HepG2 (cell line): ENCODE results near the gene METAP1. TPM values are rescaled to one million over a fixed set of nuclear protein-coding genes. Genes with fewer than 3 reads are reported as not detected.

Experiments
- ATAC-seq: fragments of 200-7000 bp; cut with Tn5 transposase; 3 replicates; pipeline ENCODE4 v1.9.1; 2020; ENCODE audit warnings: mild to moderate bottlenecking, moderate library complexity
- BruUV-seq: library from RNA; stranded (reverse); fragments of 400-500 nt; replicated peaks from 2 replicates; lab custom pipeline; 2021; lab: Mats Ljungman, UMichigan
- CTCF ChIA-PET: fragments of 300-600 bp; formaldehyde crosslinking; extraction: SDS; loops from one replicate; lab custom pipeline; 2021; ENCODE audit warnings: low total read pairs, inconsistent platforms, low intra/inter-chr PET ratio; lab: Yijun Ruan, JAX
- POLR2A ChIA-PET: fragments of 350-600 bp; sonication (Branson Sonifier 250); formaldehyde crosslinking; loops from one replicate; lab custom pipeline; 2020; ENCODE audit warnings: antibody characterized with exemption, inconsistent platforms; lab: Yijun Ruan, JAX
- DNase-seq: peaks from one replicate; pipeline ENCODE4 v3.0.0-alpha.2; 2015; ENCODE audit warnings: low spot score
- FAIRE-seq: peaks from 3 replicates; lab custom pipeline; 2011; peaks lifted over from hg19 to GRCh38; lab: Jason Lieb, UNC
- H2AFZ ChIP-seq: one replicate; pipeline ENCODE4 v1.6.1; 2011; ENCODE audit warnings: low read length, inconsistent platforms
- H3K27ac ChIP-seq: fragments of 300-600 bp; 3 replicates; pipeline ENCODE4 v1.8.0; 2011; ENCODE audit warnings: mixed run types, mild to moderate bottlenecking, mixed read lengths, low read length, inconsistent platforms; ENCODE audit not compliant: insufficient read depth; ENCODE audit errors: extremely low read length
- H3K27me3 ChIP-seq, 2 experiments: fragments of 200-600 bp in 1 of 2; 2 replicates in 1 of 2; 3 replicates in 1 of 2; pipeline versions ENCODE4 v1.6.0 to v1.8.0; 2011; ENCODE audit warnings: low read length in 2 of 2, mild to moderate bottlenecking in 2 of 2, moderate library complexity in 2 of 2, inconsistent platforms in 1 of 2; ENCODE audit not compliant: insufficient read depth in 2 of 2, control insufficient read depth in 1 of 2
- H3K36me3 ChIP-seq, 2 experiments: fragments of 200-600 bp in 1 of 2; replicated peaks in 1 of 2; 2 replicates in 1 of 2; 3 replicates in 1 of 2; pipeline versions ENCODE4 v1.5.1 to v1.8.0; 2011; ENCODE audit warnings: low read length in 2 of 2, inconsistent platforms in 1 of 2; ENCODE audit not compliant: insufficient read depth in 2 of 2, control insufficient read depth in 1 of 2
- H3K4me1 ChIP-seq: 2 replicates; pipeline ENCODE4 v1.5.1; 2012; ENCODE audit warnings: low read length, inconsistent platforms; ENCODE audit not compliant: insufficient read depth
- H3K4me2 ChIP-seq: 2 replicates; pipeline ENCODE4 v1.6.0; 2011; ENCODE audit warnings: low read depth, low read length, inconsistent platforms
- H3K4me3 ChIP-seq, 3 experiments: fragments of 200-600 bp in 1 of 3; sonication (generic), shearing (Covaris generic) in 1 of 3; replicated peaks in 1 of 3; 2 replicates each; pipeline ENCODE4 v1.5.1; 2011 to 2016; ENCODE audit warnings: low read length in 3 of 3, inconsistent platforms in 2 of 3, low read depth in 2 of 3, mild to moderate bottlenecking in 2 of 3, control low read depth in 1 of 3, mixed read lengths in 1 of 3; ENCODE audit not compliant: insufficient read depth in 1 of 3
- H3K79me2 ChIP-seq: one replicate; pipeline ENCODE4 v1.6.1; 2011; ENCODE audit warnings: low read length, inconsistent platforms; ENCODE audit not compliant: insufficient read depth
- H3K9ac ChIP-seq: 2 replicates; pipeline ENCODE4 v1.6.0; 2011; ENCODE audit warnings: mild to moderate bottlenecking, low read depth, low read length, inconsistent platforms; ENCODE audit not compliant: insufficient read depth
- H3K9me3 ChIP-seq: 2 replicates; pipeline ENCODE4 v1.5.1; 2012; ENCODE audit warnings: mild to moderate bottlenecking, low read length
- H4K20me1 ChIP-seq: 2 replicates; pipeline ENCODE4 v1.6.0; 2011; ENCODE audit warnings: inconsistent platforms, mild to moderate bottlenecking, low read length, moderate library complexity; ENCODE audit not compliant: insufficient read depth
- AGO1 ChIP-seq: fragments of 200-400 bp; formaldehyde crosslinking; IDR thresholded peaks from 2 replicates; pipeline ENCODE4 v1.6.1; 2017; ENCODE audit warnings: mild to moderate bottlenecking, low read depth, low read length, moderate library complexity; ENCODE audit not compliant: poor library complexity, severe bottlenecking
- ARNTL ChIP-seq: sonication (generic); formaldehyde crosslinking; IDR thresholded peaks from 2 replicates; pipeline ENCODE4 v1.4.0; 2020; ENCODE audit warnings: mild to moderate bottlenecking, missing genetic modification reagents
- ATAD3A ChIP-seq: sonication (generic); formaldehyde crosslinking; IDR thresholded peaks from 2 replicates; pipeline ENCODE4 v1.4.0; 2020; ENCODE audit warnings: missing genetic modification reagents
- BRCA1 ChIP-seq: sonication (generic); formaldehyde crosslinking; IDR thresholded peaks from 2 replicates; pipeline ENCODE4 v1.4.0; 2020; ENCODE audit warnings: missing genetic modification reagents
- DPF2 ChIP-seq: sonication (generic); formaldehyde crosslinking; IDR thresholded peaks from 2 replicates; pipeline ENCODE4 v1.4.0; 2020; ENCODE audit warnings: mild to moderate bottlenecking, low read depth, missing genetic modification reagents, borderline replicate concordance
- HNF4G ChIP-seq, 2 experiments: sonication (generic) in 1 of 2; formaldehyde crosslinking in 1 of 2; IDR thresholded peaks; 2 replicates each; pipeline versions ENCODE4 v1.4.0 to v1.6.1; 2011 to 2020; ENCODE audit warnings: borderline replicate concordance in 2 of 2, low read depth in 2 of 2, mild to moderate bottlenecking in 2 of 2, low read length in 1 of 2, missing genetic modification reagents in 1 of 2, moderate library complexity in 1 of 2
- MTF1 ChIP-seq: sonication (generic); formaldehyde crosslinking; IDR thresholded peaks from 2 replicates; pipeline ENCODE4 v1.5.0; 2020; ENCODE audit warnings: missing genetic modification reagents
- PHB2 ChIP-seq: fragments of 450-650 bp; IDR thresholded peaks from 2 replicates; pipeline ENCODE4 v1.6.1; 2018; ENCODE audit not compliant: partially characterized antibody
- SOX5 ChIP-seq: IDR thresholded peaks from 2 replicates; pipeline ENCODE4 v1.6.1; 2016; ENCODE audit warnings: borderline replicate concordance
- ZNF879 ChIP-seq: sonication (generic); formaldehyde crosslinking; IDR thresholded peaks from 2 replicates; pipeline ENCODE4 v1.8.1; 2023; ENCODE audit warnings: missing genetic modification reagents
- WGBS: methylation state at CpG from one replicate; pipeline ENCODE4 v1.1.6; 2017; ENCODE audit warnings: low lambda C conversion rate; 5-methylcytosine and 5-hydroxymethylcytosine counted together
- in situ Hi-C: cut with HindIII; loops from 2 replicates; pipeline ENCODE4 v1.10.0; 2017; ENCODE audit warnings: low pct_unique_long_range_greater_than_20kb; ENCODE audit not compliant: extremely low pct_ligation_motif_present
- intact Hi-C: fragments of 100-400 bp; cut with micrococcal nuclease; formaldehyde crosslinking; loops from one replicate; pipeline ENCODE4 v1.10.0; 2022; ENCODE audit not compliant: unreplicated experiment
- polyA plus RNA-seq, 8 experiments: library from polyadenylated mRNA; depleted of rRNA in 3 of 8; stranded (reverse) in 7 of 8; unstranded in 1 of 8; fragments of >200 nt; fragmentation: Illumina TruSeq in 4 of 8; extraction: Trizol in 4 of 8; gene quantifications; 2 replicates each; pipeline versions ENCODE4 v1.2.1 to v1.2.3, GENCODE V29; 2011 to 2016; ENCODE audit warnings: low read depth in 4 of 8, missing spikeins in 1 of 8, mixed read lengths in 1 of 8; ENCODE audit not compliant: insufficient read depth in 1 of 8
- total RNA-seq, 5 experiments: library from RNA; depleted of rRNA; stranded (reverse); fragments of >200 nt; fragmentation: Illumina TruSeq; extraction: Trizol; gene quantifications; 2 replicates each; pipeline ENCODE4 v1.2.3, GENCODE V29; 2016; ENCODE audit warnings: low read depth in 1 of 5
- TF ChIP-seq, protein P1 (sequence below): sonication (generic); formaldehyde crosslinking; IDR thresholded peaks from 2 replicates; pipeline ENCODE4 v1.4.0; 2020; ENCODE audit warnings: mild to moderate bottlenecking, missing genetic modification reagents, borderline replicate concordance
- TF ChIP-seq, protein P2 (sequence below): sonication (generic); formaldehyde crosslinking; IDR thresholded peaks from 2 replicates; pipeline ENCODE4 v1.5.1; 2020; ENCODE audit warnings: mild to moderate bottlenecking, missing genetic modification reagents, moderate library complexity
- TF ChIP-seq, protein P3 (sequence below): sonication (generic); formaldehyde crosslinking; IDR thresholded peaks from 2 replicates; pipeline ENCODE4 v1.5.1; 2020; ENCODE audit warnings: mild to moderate bottlenecking, missing genetic modification reagents, moderate library complexity
- TF ChIP-seq, protein P4 (sequence below): sonication (generic); formaldehyde crosslinking; IDR thresholded peaks from 2 replicates; pipeline ENCODE4 v1.8.0; 2022; ENCODE audit warnings: missing genetic modification reagents, low read depth, mild to moderate bottlenecking, borderline replicate concordance

Gene METAP1
- total and polyA plus RNA-seq, 2 of the 13 experiments (the other 11 are each of a cell fraction or from before 2014, with no cell fraction given): 44.9 to 53.5 TPM

DNA sequence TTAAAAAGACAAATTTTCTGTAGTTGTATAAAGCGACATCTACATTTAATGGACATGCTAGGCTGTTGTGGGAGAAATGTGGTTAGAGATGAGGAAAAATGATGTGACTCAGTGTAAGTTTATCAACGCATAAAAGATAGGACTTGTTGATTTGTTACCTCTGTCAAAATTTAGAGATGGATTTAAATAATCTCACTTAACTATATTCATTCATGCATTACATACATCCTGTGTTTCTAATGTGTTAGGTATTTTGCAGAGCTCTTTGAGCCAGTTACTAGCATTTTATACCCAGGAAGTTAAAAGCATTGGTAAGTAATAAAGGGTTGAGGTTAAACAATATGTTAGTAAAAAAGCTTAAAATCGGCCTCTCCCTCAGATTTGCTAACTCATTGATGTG lies 34.3 kb downstream of the METAP1 start:
- FAIRE-seq: no peak
- ChIA-PET POLR2A (interaction anchor here (1.0 kb wide), 1 partner anchor 35 kb away, joined by 4 read pairs; the partner anchor contains the start of gene METAP1), CTCF (no interaction called here)
- ATAC-seq: no peak
- no peak for DNase-seq
- Histone ChIP-seq H3K27ac (no peak overlapping the region), H3K9ac (no peak overlapping the region), H3K9me3 (no peaks in the 10 kb centered on the region), H3K27me3 (no peaks in the 10 kb centered on the region), H3K4me3 (no peak overlapping the region), H3K36me3 (peaks cover 2 to 18% of the 10 kb centered on the region in 2 experiments; a peak in 4 of 5 replicates), H3K79me2 (peaks cover 78% of the 10 kb centered on the region), H2AFZ (no peak overlapping the region), H4K20me1 (peaks cover 3% of the 10 kb centered on the region; the same call in 1 of the 2 replicates), H3K4me1 (peaks cover 69% of the 10 kb centered on the region), H3K4me2 (no peak overlapping the region)
- BruUV-seq: no TSS peak
- in situ Hi-C loops (no loop called here), intact Hi-C loops (no loop called here)
- 96% methylated on average over 3 of the region's 3 CpGs for WGBS
- TF ChIP-seq, protein P1, sequence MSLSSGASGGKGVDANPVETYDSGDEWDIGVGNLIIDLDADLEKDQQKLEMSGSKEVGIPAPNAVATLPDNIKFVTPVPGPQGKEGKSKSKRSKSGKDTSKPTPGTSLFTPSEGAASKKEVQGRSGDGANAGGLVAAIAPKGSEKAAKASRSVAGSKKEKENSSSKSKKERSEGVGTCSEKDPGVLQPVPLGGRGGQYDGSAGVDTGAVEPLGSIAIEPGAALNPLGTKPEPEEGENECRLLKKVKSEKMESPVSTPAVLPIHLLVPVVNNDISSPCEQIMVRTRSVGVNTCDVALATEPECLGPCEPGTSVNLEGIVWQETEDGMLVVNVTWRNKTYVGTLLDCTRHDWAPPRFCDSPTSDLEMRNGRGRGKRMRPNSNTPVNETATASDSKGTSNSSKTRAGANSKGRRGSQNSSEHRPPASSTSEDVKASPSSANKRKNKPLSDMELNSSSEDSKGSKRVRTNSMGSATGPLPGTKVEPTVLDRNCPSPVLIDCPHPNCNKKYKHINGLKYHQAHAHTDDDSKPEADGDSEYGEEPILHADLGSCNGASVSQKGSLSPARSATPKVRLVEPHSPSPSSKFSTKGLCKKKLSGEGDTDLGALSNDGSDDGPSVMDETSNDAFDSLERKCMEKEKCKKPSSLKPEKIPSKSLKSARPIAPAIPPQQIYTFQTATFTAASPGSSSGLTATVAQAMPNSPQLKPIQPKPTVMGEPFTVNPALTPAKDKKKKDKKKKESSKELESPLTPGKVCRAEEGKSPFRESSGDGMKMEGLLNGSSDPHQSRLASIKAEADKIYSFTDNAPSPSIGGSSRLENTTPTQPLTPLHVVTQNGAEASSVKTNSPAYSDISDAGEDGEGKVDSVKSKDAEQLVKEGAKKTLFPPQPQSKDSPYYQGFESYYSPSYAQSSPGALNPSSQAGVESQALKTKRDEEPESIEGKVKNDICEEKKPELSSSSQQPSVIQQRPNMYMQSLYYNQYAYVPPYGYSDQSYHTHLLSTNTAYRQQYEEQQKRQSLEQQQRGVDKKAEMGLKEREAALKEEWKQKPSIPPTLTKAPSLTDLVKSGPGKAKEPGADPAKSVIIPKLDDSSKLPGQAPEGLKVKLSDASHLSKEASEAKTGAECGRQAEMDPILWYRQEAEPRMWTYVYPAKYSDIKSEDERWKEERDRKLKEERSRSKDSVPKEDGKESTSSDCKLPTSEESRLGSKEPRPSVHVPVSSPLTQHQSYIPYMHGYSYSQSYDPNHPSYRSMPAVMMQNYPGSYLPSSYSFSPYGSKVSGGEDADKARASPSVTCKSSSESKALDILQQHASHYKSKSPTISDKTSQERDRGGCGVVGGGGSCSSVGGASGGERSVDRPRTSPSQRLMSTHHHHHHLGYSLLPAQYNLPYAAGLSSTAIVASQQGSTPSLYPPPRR (CRISPR knock-in tag): no peak
- TF ChIP-seq SOX5 (no peak), AGO1 (no peak), PHB2 (no peak), HNF4G (IDR thresholded peaks at IDR 0.05; ENCODE audit: borderline replicate concordance, low read depth, low read length) (no peak), HNF4G (CRISPR knock-in tag; IDR thresholded peaks at IDR 0.05; ENCODE audit: borderline replicate concordance, low read depth) (no peak), BRCA1 (CRISPR knock-in tag) (no peak), MTF1 (CRISPR knock-in tag) (no peak), ZNF879 (CRISPR knock-in tag) (no peak), DPF2 (CRISPR knock-in tag) (no peak), ARNTL (CRISPR knock-in tag) (no peak), ATAD3A (CRISPR knock-in tag) (no peak)
- TF ChIP-seq, protein P2, sequence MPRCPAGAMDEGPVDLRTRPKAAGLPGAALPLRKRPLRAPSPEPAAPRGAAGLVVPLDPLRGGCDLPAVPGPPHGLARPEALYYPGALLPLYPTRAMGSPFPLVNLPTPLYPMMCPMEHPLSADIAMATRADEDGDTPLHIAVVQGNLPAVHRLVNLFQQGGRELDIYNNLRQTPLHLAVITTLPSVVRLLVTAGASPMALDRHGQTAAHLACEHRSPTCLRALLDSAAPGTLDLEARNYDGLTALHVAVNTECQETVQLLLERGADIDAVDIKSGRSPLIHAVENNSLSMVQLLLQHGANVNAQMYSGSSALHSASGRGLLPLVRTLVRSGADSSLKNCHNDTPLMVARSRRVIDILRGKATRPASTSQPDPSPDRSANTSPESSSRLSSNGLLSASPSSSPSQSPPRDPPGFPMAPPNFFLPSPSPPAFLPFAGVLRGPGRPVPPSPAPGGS (CRISPR knock-in tag): no peak
- TF ChIP-seq, protein P3, sequence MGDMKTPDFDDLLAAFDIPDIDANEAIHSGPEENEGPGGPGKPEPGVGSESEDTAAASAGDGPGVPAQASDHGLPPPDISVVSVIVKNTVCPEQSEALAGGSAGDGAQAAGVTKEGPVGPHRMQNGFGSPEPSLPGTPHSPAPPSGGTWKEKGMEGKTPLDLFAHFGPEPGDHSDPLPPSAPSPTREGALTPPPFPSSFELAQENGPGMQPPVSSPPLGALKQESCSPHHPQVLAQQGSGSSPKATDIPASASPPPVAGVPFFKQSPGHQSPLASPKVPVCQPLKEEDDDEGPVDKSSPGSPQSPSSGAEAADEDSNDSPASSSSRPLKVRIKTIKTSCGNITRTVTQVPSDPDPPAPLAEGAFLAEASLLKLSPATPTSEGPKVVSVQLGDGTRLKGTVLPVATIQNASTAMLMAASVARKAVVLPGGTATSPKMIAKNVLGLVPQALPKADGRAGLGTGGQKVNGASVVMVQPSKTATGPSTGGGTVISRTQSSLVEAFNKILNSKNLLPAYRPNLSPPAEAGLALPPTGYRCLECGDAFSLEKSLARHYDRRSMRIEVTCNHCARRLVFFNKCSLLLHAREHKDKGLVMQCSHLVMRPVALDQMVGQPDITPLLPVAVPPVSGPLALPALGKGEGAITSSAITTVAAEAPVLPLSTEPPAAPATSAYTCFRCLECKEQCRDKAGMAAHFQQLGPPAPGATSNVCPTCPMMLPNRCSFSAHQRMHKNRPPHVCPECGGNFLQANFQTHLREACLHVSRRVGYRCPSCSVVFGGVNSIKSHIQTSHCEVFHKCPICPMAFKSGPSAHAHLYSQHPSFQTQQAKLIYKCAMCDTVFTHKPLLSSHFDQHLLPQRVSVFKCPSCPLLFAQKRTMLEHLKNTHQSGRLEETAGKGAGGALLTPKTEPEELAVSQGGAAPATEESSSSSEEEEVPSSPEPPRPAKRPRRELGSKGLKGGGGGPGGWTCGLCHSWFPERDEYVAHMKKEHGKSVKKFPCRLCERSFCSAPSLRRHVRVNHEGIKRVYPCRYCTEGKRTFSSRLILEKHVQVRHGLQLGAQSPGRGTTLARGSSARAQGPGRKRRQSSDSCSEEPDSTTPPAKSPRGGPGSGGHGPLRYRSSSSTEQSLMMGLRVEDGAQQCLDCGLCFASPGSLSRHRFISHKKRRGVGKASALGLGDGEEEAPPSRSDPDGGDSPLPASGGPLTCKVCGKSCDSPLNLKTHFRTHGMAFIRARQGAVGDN (CRISPR knock-in tag): no peak
- TF ChIP-seq, protein P4, sequence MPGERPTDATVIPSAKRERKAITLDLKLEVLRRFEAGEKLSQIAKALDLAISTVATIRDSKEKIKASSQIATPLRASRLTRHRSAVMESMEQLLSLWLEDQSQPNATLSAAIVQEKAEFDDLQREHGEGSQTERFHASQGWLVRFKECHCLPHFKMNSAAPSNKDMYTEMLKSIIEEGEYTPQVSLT (CRISPR knock-in tag): no peak
